PC-3 (cell line): ENCODE measurements around the gene CHKB. TPM values are rescaled to one million over a fixed set of nuclear protein-coding genes. Genes with fewer than 3 reads are reported as not detected.

Source experiments
- ATAC-seq: fragments of 200-7000 bp; cut with Tn5 transposase; 2 replicates; pipeline ENCODE4 v1.9.1; 2020; ENCODE audit warnings: mild to moderate bottlenecking, moderate library complexity
- BruUV-seq: library from RNA; stranded (reverse); fragments of 400-500 nt; replicated peaks from 2 replicates; lab custom pipeline; 2021; lab: Mats Ljungman, UMichigan
- CTCF ChIA-PET: fragments of 300-600 bp; sonication (Branson Sonifier 250); formaldehyde crosslinking; loops from one replicate; lab custom pipeline; 2022; ENCODE audit warnings: antibody characterized with exemption; lab: Charles Lee
- POLR2A ChIA-PET: fragments of 300-600 bp; sonication (Branson Sonifier 250); formaldehyde crosslinking; loops from one replicate; lab custom pipeline; 2022; ENCODE audit warnings: antibody characterized with exemption; ENCODE audit not compliant: unreplicated experiment; lab: Charles Lee
- DNase-seq: peaks from one replicate; pipeline ENCODE4 v3.0.0-alpha.2; 2015
- H2AFZ ChIP-seq: fragments of 300-600 bp; sonication (generic); 2 replicates; pipeline ENCODE4 v1.6.0; 2016; ENCODE audit warnings: antibody characterized with exemption, low read length
- H3F3A ChIP-seq: fragments of 300-600 bp; sonication (generic); one replicate; pipeline ENCODE4 v1.6.0; 2017; ENCODE audit warnings: antibody characterized with exemption, low read length, control low read depth, mild to moderate bottlenecking; ENCODE audit not compliant: unreplicated experiment
- H3K27ac ChIP-seq: fragments of 300-600 bp; sonication (generic); 2 replicates; pipeline ENCODE4 v1.5.1; 2016; ENCODE audit warnings: mild to moderate bottlenecking, low read length
- H3K27me3 ChIP-seq: fragments of 300-600 bp; sonication (generic); 2 replicates; pipeline ENCODE4 v1.6.1; 2016; ENCODE audit warnings: low read length, mixed read lengths
- H3K36me3 ChIP-seq: fragments of 300-600 bp; sonication (generic); 2 replicates; pipeline ENCODE4 v1.6.1; 2016; ENCODE audit warnings: low read depth, mixed run types, low read length, mixed read lengths
- H3K4me1 ChIP-seq: fragments of 300-600 bp; sonication (generic); 2 replicates; pipeline ENCODE4 v1.5.1; 2016; ENCODE audit warnings: low read length; ENCODE audit not compliant: insufficient read depth
- H3K4me2 ChIP-seq: fragments of 300-600 bp; sonication (generic); 2 replicates; pipeline ENCODE4 v1.6.0; 2016; ENCODE audit warnings: low read length
- H3K4me3 ChIP-seq: fragments of 300-600 bp; sonication (generic); 2 replicates; pipeline ENCODE4 v1.5.1; 2016; ENCODE audit warnings: mild to moderate bottlenecking, low read length, mixed read lengths
- H3K79me2 ChIP-seq: fragments of 300-600 bp; sonication (generic); 2 replicates; pipeline ENCODE4 v1.6.1; 2017; ENCODE audit warnings: low read length, mixed read lengths
- H3K9ac ChIP-seq: fragments of 300-600 bp; sonication (generic); 2 replicates; pipeline ENCODE4 v1.6.0; 2016; ENCODE audit warnings: mild to moderate bottlenecking, low read length
- H3K9me2 ChIP-seq: fragments of 300-600 bp; sonication (generic); replicated peaks from 2 replicates; pipeline ENCODE4 v1.6.1; 2016; ENCODE audit warnings: mixed run types, low read length, mixed read lengths
- H3K9me3 ChIP-seq: fragments of 300-600 bp; sonication (generic); 2 replicates; pipeline ENCODE4 v1.6.1; 2016; ENCODE audit warnings: low read length, mixed read lengths
- H4K20me1 ChIP-seq: fragments of 300-600 bp; sonication (generic); 2 replicates; pipeline ENCODE4 v1.6.1; 2016; ENCODE audit warnings: low read length, mixed read lengths
- CTCF ChIP-seq: fragments of 300-600 bp; sonication (generic); conservative IDR thresholded peaks from 2 replicates; pipeline ENCODE4 v1.5.1; 2017; ENCODE audit warnings: antibody characterized with exemption, low read depth, mild to moderate bottlenecking, low read length
- EZH2 ChIP-seq: fragments of 300-600 bp; sonication (generic); IDR thresholded peaks from one replicate; pipeline ENCODE4 v1.6.1; 2017; ENCODE audit warnings: antibody characterized with exemption, mild to moderate bottlenecking, low read length; ENCODE audit not compliant: unreplicated experiment
- EZH2phosphoT487 ChIP-seq: fragments of 300-600 bp; sonication (generic); IDR thresholded peaks from 2 replicates; pipeline ENCODE4 v1.6.1; 2018; ENCODE audit warnings: mild to moderate bottlenecking, antibody characterized with exemption, low read length, borderline replicate concordance
- intact Hi-C: fragments of 100-400 bp; cut with micrococcal nuclease; formaldehyde crosslinking; loops from 2 replicates; pipeline ENCODE4 v1.9.0; 2023
- total RNA-seq: library from RNA; depleted of rRNA; stranded (reverse); fragments of >200 nt; gene quantifications from 2 replicates; pipeline ENCODE4 v1.2.3, GENCODE V29; 2014

CHKB gene
- total RNA-seq, 1 experiment from 2014 or later, result 31.5 TPM

GRCh38 chr22:50567721-50568252 is 14.9 kb downstream of the CHKB start:
- H3K9me3 ChIP-seq, result no peaks in the 10 kb centered on the region
- POLR2A ChIA-PET, result no interaction called here
- CTCF ChIA-PET, result no interaction called here

DNA sequence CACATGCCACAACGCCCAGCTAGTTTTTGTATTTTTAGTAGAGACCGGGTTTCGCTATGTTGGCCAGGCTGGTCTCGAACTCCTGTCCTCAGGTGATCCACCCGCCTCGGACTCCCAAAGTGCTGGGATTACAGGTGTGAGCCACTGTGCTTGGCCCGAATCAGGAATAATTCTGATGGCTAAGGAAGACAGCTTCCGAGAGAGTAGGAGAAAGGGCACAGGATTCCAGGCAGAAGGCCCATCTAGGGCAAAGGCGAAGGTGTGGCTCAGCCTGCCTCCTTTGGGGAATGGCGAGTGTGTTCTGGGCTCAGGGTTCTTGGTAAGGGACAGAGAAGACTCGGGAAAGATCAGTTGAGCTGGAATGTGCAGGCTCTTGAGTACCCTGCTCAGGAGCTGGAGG is 18.4 kb downstream of the CHKB start:
- Histone ChIP-seq H3K9ac (no peak overlapping the region), H3K4me2 (peak overlapping the region; percentile 41; the same call in 1 of the 2 replicates), H3K4me1 (peaks cover 7% of the 10 kb centered on the region), H2AFZ (no peak overlapping the region), H3K9me3 (no peaks in the 10 kb centered on the region), H3K27me3 (no peaks in the 10 kb centered on the region), H3F3A (no peaks in the 10 kb centered on the region), H3K4me3 (no peak overlapping the region), H3K27ac (no peak overlapping the region), H3K36me3 (no peaks in the 10 kb centered on the region), H4K20me1 (no peaks in the 10 kb centered on the region), H3K79me2 (no peaks in the 10 kb centered on the region), H3K9me2 (no peaks in the 10 kb centered on the region)
- CTCF ChIA-PET, result no interaction called here
- DNase-seq (peak; percentile 10), ATAC-seq (no peak)
- TF ChIP-seq EZH2phosphoT487 (no peak), CTCF (no peak), EZH2 (no peak)
- intact Hi-C loops, result loop anchor here (5.0 kb wide), 1 partner anchor 37 kb away; the partner anchor contains the start of gene SCO2
- POLR2A ChIA-PET, result no interaction called here
- BruUV-seq, result no TSS peak

More at GRCh38 chr22:50567721-50568252, 14.9 kb downstream of the CHKB start:
- TF ChIP-seq EZH2phosphoT487, result no peak
- TF ChIP-seq EZH2, result no peak
- no peak for TF ChIP-seq CTCF
- Histone ChIP-seq H3K4me1 (peaks cover 7% of the 10 kb centered on the region), H3K9ac (no peak overlapping the region), H3K4me2 (no peak overlapping the region), H3K79me2 (no peaks in the 10 kb centered on the region), H3K27ac (no peak overlapping the region), H3K9me2 (no peaks in the 10 kb centered on the region), H3K4me3 (no peak overlapping the region), H4K20me1 (no peaks in the 10 kb centered on the region), H2AFZ (no peak overlapping the region), H3K36me3 (no peaks in the 10 kb centered on the region), H3F3A (no peaks in the 10 kb centered on the region), H3K27me3 (no peaks in the 10 kb centered on the region)
- DNase-seq, result no peak
- intact Hi-C loops, result no loop called here
- ATAC-seq, result no peak
- BruUV-seq, result no TSS peak

GRCh38 chr22:50563413-50564160 is 19.1 kb downstream of the CHKB start:
- Histone ChIP-seq H3K27ac (no peak overlapping the region), H3K4me1 (peaks cover 7% of the 10 kb centered on the region), H3K36me3 (no peaks in the 10 kb centered on the region), H3F3A (no peaks in the 10 kb centered on the region), H3K9ac (peak overlapping the region; percentile 41), H3K4me3 (peak overlapping the region; percentile 84), H3K79me2 (no peaks in the 10 kb centered on the region), H3K27me3 (no peaks in the 10 kb centered on the region), H3K9me2 (no peaks in the 10 kb centered on the region), H4K20me1 (no peaks in the 10 kb centered on the region), H3K9me3 (no peaks in the 10 kb centered on the region), H2AFZ (peak overlapping the region; percentile 88), H3K4me2 (peak overlapping the region; percentile 99)
- POLR2A ChIA-PET, result no interaction called here
- CTCF ChIA-PET, result interaction anchor here (0.6 to 0.8 kb wide), 2 partner anchors 57 to 64 kb away, joined by 3 to 13 read pairs; no protein-coding TSS in a partner anchor
- TF ChIP-seq EZH2phosphoT487, result no peak
- intact Hi-C loops, result loop anchor here (5.0 kb wide), 1 partner anchor 36 kb away; the partner anchor contains the start of gene SCO2
- DNase-seq (no peak), ATAC-seq (peak; percentile 16; the same call in 1 of the 2 replicates)
- no TSS peak for BruUV-seq
